NCI-H146 treated with DMSO at 0.1 percent for 48 hours (cell line): Measurements from ENCODE around the gene SLC47A1.

ENCODE experiments used
- DNase-seq: peaks from one replicate; lab custom pipeline; 2025; ENCODE audit not compliant: unreplicated experiment; lab: John Stamatoyannopoulos, UW

SLC47A1 gene

GRCh38 chr17:19590912-19591551, 57.4 kb downstream of the SLC47A1 start:
- DNase-seq: peak; percentile 18

GRCh38 chr17:19592316-19592715, 58.7 kb downstream of the SLC47A1 start:
- DNase-seq: no peak

- DNase-seq: no peak
Measured at GRCh38 chr17:19596869-19597268, 63.2 kb downstream of the SLC47A1 start.

- no peak for DNase-seq
Measured at GRCh38 chr17:19610311-19610710, 76.7 kb downstream of the SLC47A1 start.

- no peak for DNase-seq
Measured at GRCh38 chr17:19610879-19611278, 77.2 kb downstream of the SLC47A1 start.

GRCh38 chr17:19613979-19614378, 80.3 kb downstream of the SLC47A1 start:
- no peak for DNase-seq

GRCh38 chr17:19614900-19615299, 81.2 kb downstream of the SLC47A1 start:
- no peak for DNase-seq

GRCh38 chr17:19618015-19618414, 84.4 kb downstream of the SLC47A1 start:
- no peak for DNase-seq

GRCh38 chr17:19619705-19620325, 86.2 kb downstream of the SLC47A1 start:
- DNase-seq: no peak

- no peak for DNase-seq
Measured at GRCh38 chr17:19621697-19622096, 88.0 kb downstream of the SLC47A1 start.

- no peak for DNase-seq
Measured at GRCh38 chr17:19626079-19626478, 92.4 kb downstream of the SLC47A1 start.
